HCT116 (cell line): ENCODE measurements around the gene HSFX4. TPM values are rescaled to one million over a fixed set of nuclear protein-coding genes. Genes with fewer than 3 reads are reported as not detected.

Experiments
- ATAC-seq: fragments of 200-7000 bp; cut with Tn5 transposase; 2 replicates; pipeline ENCODE4 v1.9.1; 2020; ENCODE audit warnings: mild to moderate bottlenecking, moderate library complexity
- BruUV-seq: library from RNA; stranded (reverse); fragments of 400-500 nt; replicated peaks from 2 replicates; lab custom pipeline; 2021; lab: Mats Ljungman, UMichigan
- CTCF ChIA-PET: fragments of 300-600 bp; sonication (Branson Sonifier 250); formaldehyde crosslinking; loops from one replicate; lab custom pipeline; 2021; ENCODE audit warnings: antibody characterized with exemption; lab: Charles Lee
- POLR2A ChIA-PET: fragments of 300-600, 350-600 bp; sonication (Branson Sonifier 250); formaldehyde crosslinking; loops from one replicate; lab custom pipeline; 2021; ENCODE audit warnings: antibody characterized with exemption; lab: Charles Lee
- RAD21 ChIA-PET, 2 experiments: fragments of 300-600 bp; sonication (Branson Sonifier 250); formaldehyde crosslinking; loops; one replicate each; lab custom pipeline; 2023; ENCODE audit warnings: low total read pairs in 2 of 2; ENCODE audit not compliant: uncharacterized antibody in 2 of 2, unreplicated experiment in 2 of 2, low non-redundant PET in 1 of 2; lab: Charles Lee
- DNase-seq: peaks from one replicate; pipeline ENCODE4 v3.0.0-alpha.2; 2010; ENCODE audit warnings: low read depth, low spot score
- H2AFZ ChIP-seq: fragments of 200-600 bp; shearing (Covaris generic), sonication (generic); 2 replicates; pipeline ENCODE4 v1.6.1; 2017; ENCODE audit warnings: low read depth, mixed run types, mixed read lengths, antibody characterized with exemption, low read length; ENCODE audit not compliant: poor library complexity, severe bottlenecking
- H3K27ac ChIP-seq: 2 replicates; pipeline ENCODE4 v1.5.1; 2012; ENCODE audit warnings: low read depth, low read length
- H3K27me3 ChIP-seq: fragments of 200-600 bp; sonication (generic); 2 replicates; pipeline ENCODE4 v1.6.1; 2016; ENCODE audit warnings: mixed run types, low read length, mixed read lengths; ENCODE audit not compliant: insufficient read depth
- H3K36me3 ChIP-seq, 2 experiments: fragments of 200-500 bp in 1 of 2; fragments of 200-600 bp in 1 of 2; sonication (Bioruptor generic) in 1 of 2; sonication (generic) in 1 of 2; 2 replicates each; pipeline versions ENCODE4 v1.5.1 to v1.6.1; 2014 to 2016; ENCODE audit warnings: low read length in 2 of 2, inconsistent platforms in 1 of 2, mixed read lengths in 1 of 2, mixed run types in 1 of 2; ENCODE audit not compliant: insufficient read depth in 2 of 2, control insufficient read depth in 1 of 2
- H3K4me1 ChIP-seq, 2 experiments: fragments of 200-600 bp in 1 of 2; sonication (generic) in 1 of 2; 2 replicates each; pipeline versions ENCODE4 v1.5.1 to v1.6.1; 2012 to 2017; ENCODE audit warnings: low read length in 2 of 2, inconsistent platforms in 1 of 2, mild to moderate bottlenecking in 1 of 2, mixed read lengths in 1 of 2, mixed run types in 1 of 2, moderate library complexity in 1 of 2; ENCODE audit not compliant: insufficient read depth in 2 of 2, control insufficient read depth in 1 of 2
- H3K4me2 ChIP-seq: fragments of 200-600 bp; sonication (generic); 2 replicates; pipeline ENCODE4 v1.6.1; 2017; ENCODE audit warnings: mixed run types, low read length, mixed read lengths
- H3K4me3 ChIP-seq, 2 experiments: fragments of 200-600 bp in 1 of 2; sonication (generic) in 1 of 2; replicated peaks in 1 of 2; 2 replicates each; pipeline ENCODE4 v1.5.1; 2011 to 2016; ENCODE audit warnings: low read length in 2 of 2, control low read depth in 1 of 2, low read depth in 1 of 2, mild to moderate bottlenecking in 1 of 2, mixed read lengths in 1 of 2, mixed run types in 1 of 2
- H3K79me2 ChIP-seq: fragments of 200-600 bp; sonication (generic); 2 replicates; pipeline ENCODE4 v1.6.1; 2017; ENCODE audit warnings: mild to moderate bottlenecking, mixed run types, low read length, moderate library complexity, mixed read lengths; ENCODE audit not compliant: insufficient read depth
- H3K9ac ChIP-seq: fragments of 200-600 bp; sonication (generic); 2 replicates; pipeline ENCODE4 v1.6.1; 2016; ENCODE audit warnings: low read length, mixed read lengths
- H3K9me2 ChIP-seq: fragments of 200-600 bp; sonication (generic), shearing (Covaris generic); 2 replicates; pipeline ENCODE4 v1.6.1; 2017; ENCODE audit warnings: mixed run types, mild to moderate bottlenecking, moderate library complexity; ENCODE audit not compliant: insufficient read depth
- H3K9me3 ChIP-seq, 2 experiments: fragments of 200-500 bp in 1 of 2; fragments of 200-600 bp in 1 of 2; sonication (Bioruptor generic) in 1 of 2; sonication (generic) in 1 of 2; 2 replicates each; pipeline ENCODE4 v1.6.1; 2014 to 2017; ENCODE audit warnings: low read length in 2 of 2, mixed read lengths in 2 of 2, inconsistent platforms in 1 of 2, low read depth in 1 of 2, mild to moderate bottlenecking in 1 of 2, mixed run types in 1 of 2, moderate library complexity in 1 of 2; ENCODE audit not compliant: control insufficient read depth in 1 of 2, insufficient read depth in 1 of 2
- H4K20me1 ChIP-seq: fragments of 200-600 bp; sonication (generic), shearing (Covaris generic); 2 replicates; pipeline ENCODE4 v1.6.1; 2017; ENCODE audit warnings: mixed run types, mild to moderate bottlenecking, moderate library complexity; ENCODE audit not compliant: insufficient read depth
- CBX3 ChIP-seq: IDR thresholded peaks from 2 replicates; pipeline ENCODE4 v1.6.1; 2012; ENCODE audit warnings: low read depth
- CEBPB ChIP-seq: IDR thresholded peaks from 2 replicates; pipeline ENCODE4 v1.6.1; 2012; ENCODE audit warnings: low read depth
- CTCF ChIP-seq, 3 experiments: fragments of 200-600 bp in 1 of 3; sonication (generic) in 1 of 3; IDR thresholded peaks in 2 of 3; conservative IDR thresholded peaks in 1 of 3; 2 replicates each; pipeline ENCODE4 v1.5.1; 2012 to 2017; ENCODE audit warnings: low read depth in 2 of 3, low read length in 2 of 3, antibody characterized with exemption in 1 of 3, borderline replicate concordance in 1 of 3, control low read depth in 1 of 3, mild to moderate bottlenecking in 1 of 3, mixed read lengths in 1 of 3, mixed run types in 1 of 3, moderate library complexity in 1 of 3; ENCODE audit not compliant: insufficient read depth in 1 of 3
- ELF1 ChIP-seq: IDR thresholded peaks from 2 replicates; pipeline ENCODE4 v1.6.1; 2012; ENCODE audit warnings: low read depth, borderline replicate concordance
- EZH2 ChIP-seq: fragments of 200-600 bp; sonication (generic); IDR thresholded peaks from 2 replicates; pipeline ENCODE4 v1.6.1; 2017; ENCODE audit warnings: antibody characterized with exemption, mixed run types
- EZH2phosphoT487 ChIP-seq: fragments of 200-600 bp; IDR thresholded peaks from 2 replicates; pipeline ENCODE4 v1.6.1; 2018; ENCODE audit warnings: antibody characterized with exemption, borderline replicate concordance
- FOSL1 ChIP-seq: IDR thresholded peaks from 2 replicates; pipeline ENCODE4 v1.6.1; 2012; ENCODE audit warnings: low read depth
- JUND ChIP-seq: IDR thresholded peaks from 2 replicates; pipeline ENCODE4 v1.6.1; 2012
- MAX ChIP-seq: IDR thresholded peaks from 2 replicates; pipeline ENCODE4 v1.6.1; 2012
- POLR2A ChIP-seq: IDR thresholded peaks from 2 replicates; pipeline ENCODE4 v1.7.0; 2011; ENCODE audit warnings: borderline replicate concordance; ENCODE audit not compliant: insufficient read depth, insufficient read length; ENCODE audit errors: extremely low read depth
- POLR2AphosphoS5 ChIP-seq: IDR thresholded peaks from 2 replicates; pipeline ENCODE4 v1.6.1; 2011; ENCODE audit warnings: mild to moderate bottlenecking, low read depth, low read length, moderate library complexity
- RAD21 ChIP-seq: IDR thresholded peaks from 2 replicates; pipeline ENCODE4 v1.6.1; 2012; ENCODE audit warnings: low read depth, mild to moderate bottlenecking
- REST ChIP-seq: IDR thresholded peaks from 2 replicates; pipeline ENCODE4 v1.6.1; 2012; ENCODE audit warnings: low read depth
- SIN3A ChIP-seq: IDR thresholded peaks from 2 replicates; pipeline ENCODE4 v1.6.1; 2012; ENCODE audit warnings: low read depth
- SP1 ChIP-seq: IDR thresholded peaks from 2 replicates; pipeline ENCODE4 v1.6.1; 2012; ENCODE audit warnings: low read depth
- SRF ChIP-seq: IDR thresholded peaks from 2 replicates; pipeline ENCODE4 v1.6.1; 2012; ENCODE audit warnings: low read depth
- TCF7L2 ChIP-seq: IDR thresholded peaks from 2 replicates; pipeline ENCODE4 v1.7.0; 2011; ENCODE audit warnings: borderline replicate concordance, inconsistent platforms; ENCODE audit not compliant: insufficient read depth, insufficient read length; ENCODE audit errors: extremely low read depth
- YY1 ChIP-seq: IDR thresholded peaks from 2 replicates; pipeline ENCODE4 v1.6.1; 2011; ENCODE audit warnings: low read length, low read depth, moderate library complexity, mild to moderate bottlenecking; ENCODE audit not compliant: insufficient replicate concordance; ENCODE audit errors: extremely low read depth
- ZBTB33 ChIP-seq: IDR thresholded peaks from 2 replicates; pipeline ENCODE4 v1.6.1; 2011; ENCODE audit warnings: mild to moderate bottlenecking, low read length, moderate library complexity; ENCODE audit not compliant: insufficient replicate concordance; ENCODE audit errors: extremely low read depth
- ZFX ChIP-seq: fragments of 450-650 bp; IDR thresholded peaks from 2 replicates; pipeline ENCODE4 v1.6.1; 2017
- ZNF274 ChIP-seq: fragments of 200-500 bp; sonication (Bioruptor generic); IDR thresholded peaks from 2 replicates; pipeline ENCODE4 v1.6.1; 2014; ENCODE audit warnings: mild to moderate bottlenecking, low read depth, low read length, inconsistent platforms
- intact Hi-C: fragments of 100-400 bp; cut with micrococcal nuclease; formaldehyde crosslinking; loops from 2 replicates; pipeline ENCODE4 v1.10.0; 2022
- total RNA-seq: library from RNA; stranded (reverse); gene quantifications from one replicate; pipeline ENCODE4 v1.2.1, GENCODE V29; 2021; ENCODE audit not compliant: unreplicated experiment

The HSFX4 gene
- total RNA-seq, 1 experiment from 2014 or later, result not detected

- H3K79me2 ChIP-seq, result peaks cover 10% of the 10 kb centered on the region; the same call in 1 of the 2 replicates
- peak within 1 kb of the TSS; percentile 78 for H3K4me2 ChIP-seq
- DNase-seq, result peak; percentile 95
- H3K9me3 ChIP-seq, result no peaks in the 10 kb centered on the region
- ChIA-PET POLR2A (interaction anchor here (0.9 to 1.4 kb wide), 3 partner anchors 31 to 398 kb away, joined by 3 to 4 read pairs (median 3); no protein-coding TSS in a partner anchor), RAD21 (no interaction called here), CTCF (interaction anchor here (0.6 to 1.4 kb wide), 3 partner anchors 19 to 745 kb away, joined by 3 to 4 read pairs (median 4); no protein-coding TSS in a partner anchor)
- no peaks in the 10 kb centered on the region for H3K36me3 ChIP-seq
- no peaks in the 10 kb centered on the region for H3K9me2 ChIP-seq
- H2AFZ ChIP-seq, result no peak within 1 kb of the TSS
- peak within 1 kb of the TSS; percentile 83 for H3K27ac ChIP-seq
- H3K4me3 ChIP-seq, result peak within 1 kb of the TSS; percentile 78 to 84
- intact Hi-C loops, result loop anchor here (5.0 kb wide), 1 partner anchor 959 kb away; the partner anchor contains the start of gene CD99L2
- H3K27me3 ChIP-seq, result no peaks in the 10 kb centered on the region
- H4K20me1 ChIP-seq, result no peaks in the 10 kb centered on the region
- peak within 1 kb of the TSS; percentile 78 for H3K9ac ChIP-seq
- peaks cover 0 to 9% of the 10 kb centered on the region in 2 experiments; a peak in 1 of 4 replicates for H3K4me1 ChIP-seq
- ATAC-seq, result peak; percentile 68
- no TSS peak for BruUV-seq
- TF ChIP-seq POLR2A (peak; percentile 16), TCF7L2 (no peak), SIN3A (no peak), CBX3 (no peak), EZH2 (no peak), ZBTB33 (no peak), SP1 (no peak), YY1 (no peak), JUND (no peak), SRF (no peak), REST (no peak), FOSL1 (no peak), ELF1 (no peak), POLR2AphosphoS5 (peak; percentile 66), ZNF274 (no peak), RAD21 (no peak), EZH2phosphoT487 (no peak), MAX (no peak), CTCF (IDR thresholded peaks at IDR 0.05 in 2 of 3, conservative IDR thresholded peaks at IDR 0.05 in 1 of 3; ENCODE audit: borderline replicate concordance in 1 of 3, insufficient read depth in 1 of 3, low read depth in 2 of 3, low read length in 2 of 3) (peak in 2 of 3 experiments; percentile 51 to 59; a peak in 4 of 6 replicates), CEBPB (no peak), ZFX (0 out of 2 replicates have a peak, but pooled peaks have one; percentile 4)
These were observed 9.1 kb downstream of the HSFX4 start, which contains the start of gene EOLA2 for GRCh38 chrX:149938427-149938880. EOLA2 (minus strand) TSS chrX:149938491; CDS start chrX:149933874, 4,617 bp downstream.
